ENCODE data around the gene CDC5L.
"Not testable (repeated sequence)": the region's sequence is repeated elsewhere in the genome, so short reads cannot be mapped to it uniquely, and the experiment has no call there.

The CDC5L gene

DNA sequence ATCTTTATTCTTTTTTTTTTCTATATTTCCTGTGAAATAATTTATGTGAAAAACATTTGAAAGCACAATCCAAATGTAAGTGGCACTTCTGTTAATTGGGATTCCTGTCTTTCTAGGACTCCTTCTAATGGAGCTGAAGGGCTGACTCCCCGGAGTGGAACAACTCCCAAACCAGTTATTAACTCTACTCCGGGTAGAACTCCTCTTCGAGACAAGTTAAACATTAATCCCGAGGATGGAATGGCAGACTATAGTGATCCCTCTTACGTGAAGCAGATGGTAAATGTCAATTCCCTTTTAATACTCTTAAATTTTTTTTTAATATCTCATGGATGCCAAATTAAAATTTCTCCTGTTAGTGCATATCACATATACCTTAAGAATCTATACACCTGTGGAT, 35.0 kb downstream of the CDC5L start:
- no peak for DNase-seq

DNA sequence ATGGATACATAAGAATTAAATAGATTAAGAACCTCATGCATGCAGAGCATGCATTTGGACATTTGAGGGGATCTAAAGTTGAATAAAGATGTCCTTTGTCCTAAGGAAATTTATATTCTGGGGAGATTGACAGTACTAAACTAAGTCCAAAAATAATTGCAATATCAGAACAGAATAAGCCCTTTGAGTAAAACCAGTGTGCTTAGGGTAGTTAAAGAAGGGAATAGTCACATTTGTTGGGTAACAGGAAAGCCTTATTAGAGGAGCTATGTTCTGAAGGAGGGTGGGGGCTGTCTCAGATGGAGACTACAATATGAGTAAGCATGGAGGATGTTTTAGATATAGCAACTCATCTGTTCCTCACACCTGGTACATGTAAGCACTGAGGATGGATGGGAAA, 35.8 kb downstream of the CDC5L start:
- DNase-seq, result no peak

GRCh38 chr6:44425951-44426350, 38.4 kb downstream of the CDC5L start:
- no peak for DNase-seq

DNA sequence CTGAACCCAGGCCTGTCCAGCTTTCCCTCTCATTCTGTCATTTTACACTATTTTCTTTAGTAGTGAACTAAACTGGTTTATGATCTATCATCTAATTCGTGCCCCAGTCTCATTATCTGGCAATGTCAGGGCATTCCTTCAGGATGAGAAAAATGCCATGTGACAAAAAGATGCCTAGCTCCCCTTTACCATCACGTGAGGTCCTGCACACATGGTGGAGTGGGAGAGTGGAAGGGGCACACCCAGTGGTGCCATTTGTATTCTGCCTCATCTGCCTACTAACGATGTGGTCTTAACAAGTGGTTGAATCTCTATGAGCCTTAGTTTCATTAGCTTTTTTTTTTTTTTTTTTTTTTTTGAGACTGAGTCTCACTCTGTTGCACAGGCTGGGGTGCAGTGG, 41.2 kb downstream of the CDC5L start:
- no peak for DNase-seq

GRCh38 chr6:44430326-44430725, 42.8 kb downstream of the CDC5L start:
- DNase-seq, result no peak

DNA sequence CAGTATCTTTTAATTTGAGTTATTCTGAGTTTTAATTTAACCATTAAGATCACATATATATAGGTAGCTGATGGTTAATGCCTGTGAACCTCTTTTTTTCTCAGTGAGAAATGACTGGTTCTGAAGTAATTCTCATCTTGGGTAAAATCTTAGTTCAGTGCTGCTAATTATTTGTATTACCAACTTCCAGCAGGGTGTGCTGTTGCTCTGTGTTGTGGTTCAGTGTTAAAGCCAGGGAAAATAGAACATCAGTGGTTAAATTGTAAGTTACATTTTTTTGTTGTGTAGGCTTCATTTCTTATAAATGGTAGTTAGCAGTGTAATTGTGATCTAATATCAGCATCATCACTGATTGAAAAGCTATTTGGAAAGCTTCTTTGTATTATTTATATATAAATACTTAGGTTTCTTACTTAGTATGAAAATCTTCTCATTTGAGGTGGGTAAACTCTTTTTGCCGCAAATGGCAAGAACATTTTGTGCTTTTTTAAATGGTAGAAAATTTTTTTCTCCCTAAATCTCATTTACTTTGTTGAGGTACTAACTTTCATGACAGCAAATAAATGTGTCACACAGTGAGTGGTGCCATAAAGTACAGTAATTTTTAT, 43.7 kb downstream of the CDC5L start:
- peak in 4 of 6 experiments; percentile 6 to 20 (median 14) for DNase-seq

- no peak for DNase-seq
These were observed 44.7 kb downstream of the CDC5L start for GRCh38 chr6:44432227-44432626.

GRCh38 chr6:44432726-44433125, 45.2 kb downstream of the CDC5L start:
- no peak for DNase-seq

- no peak for DNase-seq
These were observed 48.0 kb downstream of the CDC5L start for GRCh38 chr6:44435500-44435899.

DNA sequence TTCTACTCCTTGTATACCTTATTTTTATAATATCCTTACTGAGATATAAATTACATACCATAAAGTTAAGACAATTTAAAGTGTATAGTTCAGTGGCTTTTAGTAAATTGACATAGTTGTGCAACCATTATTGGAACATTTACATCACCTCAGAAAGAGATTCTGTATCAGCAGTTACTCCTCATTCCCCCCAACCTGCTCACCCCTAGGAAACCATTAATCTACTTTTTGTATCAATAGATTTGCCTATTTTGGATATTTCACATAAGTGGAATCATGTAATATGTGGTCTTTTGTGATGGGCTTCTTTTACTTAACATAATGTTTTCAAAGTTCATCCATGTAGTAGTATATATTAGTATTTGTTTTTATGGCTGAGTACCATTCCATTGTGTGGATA, 51.3 kb downstream of the CDC5L start:
- DNase-seq, result no peak

DNA sequence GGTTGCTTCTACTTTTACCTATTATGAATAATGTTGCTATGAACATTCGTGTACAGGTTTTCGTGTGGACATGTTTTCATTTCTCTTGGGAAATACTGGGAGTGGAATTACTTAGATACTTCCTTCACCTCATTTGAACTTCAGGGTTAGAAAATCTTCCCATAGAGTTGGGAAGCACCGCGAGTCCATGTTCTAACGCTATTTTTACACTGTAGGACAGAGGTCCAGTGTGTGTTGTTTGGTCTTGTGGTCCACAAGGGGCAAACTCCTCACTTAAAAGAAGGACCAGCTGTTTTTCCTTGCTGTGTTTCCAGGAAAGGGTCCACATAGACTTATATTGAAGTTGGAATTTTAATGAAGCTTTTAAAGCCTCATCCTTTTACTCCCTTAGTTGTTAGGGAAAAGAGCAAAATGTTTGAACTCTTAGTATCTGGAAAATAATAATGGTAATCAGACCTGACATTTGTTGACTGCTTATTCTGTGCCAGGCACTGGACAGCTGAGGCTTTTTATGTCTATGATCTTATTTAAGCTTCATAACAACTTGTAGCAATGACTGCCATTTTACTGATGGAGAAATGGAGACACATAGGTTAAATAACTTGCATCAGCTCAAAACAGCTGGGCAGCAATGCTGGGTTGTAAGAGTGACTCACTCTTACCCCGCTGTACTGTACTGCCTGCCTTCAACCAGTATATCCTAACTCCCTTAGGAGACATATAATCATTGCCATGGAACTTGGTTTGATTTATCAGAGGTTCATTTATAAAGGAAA, 52.0 kb downstream of the CDC5L start:
- DNase-seq, result no peak

- no peak for DNase-seq
These were observed 53.8 kb downstream of the CDC5L start for GRCh38 chr6:44441091-44441855.

- no peak for DNase-seq
These were observed 54.7 kb downstream of the CDC5L start for GRCh38 chr6:44442236-44442635.

- no peak for DNase-seq
These were observed 55.4 kb downstream of the CDC5L start for GRCh38 chr6:44442833-44443444.

DNA sequence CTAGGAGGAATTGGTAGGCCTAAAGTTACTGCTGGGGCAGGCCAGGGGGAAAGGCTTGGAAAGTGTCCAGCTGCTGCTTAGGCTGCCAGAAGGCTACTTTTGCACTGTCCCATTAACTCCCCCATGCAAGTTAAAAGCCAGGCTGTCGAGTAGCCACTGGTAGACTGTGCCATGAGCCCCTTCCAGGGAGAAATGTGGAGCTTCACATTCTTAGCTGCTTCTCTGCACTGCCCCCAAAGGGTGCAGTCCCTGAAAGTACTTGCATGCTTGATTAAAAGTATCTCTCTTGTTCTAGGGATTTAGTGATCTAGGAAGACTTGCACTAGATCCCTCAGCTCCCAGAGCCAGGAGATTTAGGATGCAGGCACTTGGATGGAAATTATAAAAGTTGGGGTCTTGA, 57.3 kb downstream of the CDC5L start:
- no peak for DNase-seq

GRCh38 chr6:44446626-44447300, 59.3 kb downstream of the CDC5L start:
- no peak for DNase-seq

- DNase-seq, result not testable (repeated sequence)
These were observed 61.7 kb downstream of the CDC5L start for GRCh38 chr6:44449181-44449580.

- DNase-seq, result no peak
These were observed 64.5 kb downstream of the CDC5L start for GRCh38 chr6:44451803-44452695.

DNA sequence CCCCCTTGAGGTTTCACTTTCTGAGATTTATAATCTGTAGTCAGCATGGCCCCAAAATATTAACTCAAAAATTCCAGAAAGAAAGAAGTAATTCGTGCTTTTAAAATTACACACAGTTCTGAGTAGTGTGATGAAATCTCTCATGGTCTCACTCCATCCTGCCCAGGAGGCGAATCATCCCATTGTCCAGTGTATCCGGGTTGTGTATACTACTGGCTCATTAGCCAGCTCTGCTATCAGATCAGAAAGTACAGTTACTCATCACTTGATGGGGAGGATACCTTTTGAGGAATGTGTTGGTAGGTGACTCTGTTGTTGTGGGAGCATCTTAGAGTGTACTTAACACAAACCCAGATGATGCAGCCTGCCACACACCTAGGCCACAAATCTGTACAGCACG, 65.2 kb downstream of the CDC5L start:
- no peak for DNase-seq

GRCh38 chr6:44453146-44453545, 65.6 kb downstream of the CDC5L start:
- no peak for DNase-seq

- DNase-seq, result no peak
These were observed 66.7 kb downstream of the CDC5L start for GRCh38 chr6:44454198-44454597.
